ENCODE results near the gene ZSCAN10.
"Not testable (repeated sequence)": the region's sequence is repeated elsewhere in the genome, so short reads cannot be mapped to it uniquely, and the experiment has no call there.

ZSCAN10 gene

GRCh38 chr16:3059041-3059722 is 39.9 kb downstream of the ZSCAN10 start:
- DNase-seq, result peak; percentile 87

- peak; percentile 57 for DNase-seq
These were observed 40.7 kb downstream of the ZSCAN10 start for GRCh38 chr16:3058139-3059030.

DNA sequence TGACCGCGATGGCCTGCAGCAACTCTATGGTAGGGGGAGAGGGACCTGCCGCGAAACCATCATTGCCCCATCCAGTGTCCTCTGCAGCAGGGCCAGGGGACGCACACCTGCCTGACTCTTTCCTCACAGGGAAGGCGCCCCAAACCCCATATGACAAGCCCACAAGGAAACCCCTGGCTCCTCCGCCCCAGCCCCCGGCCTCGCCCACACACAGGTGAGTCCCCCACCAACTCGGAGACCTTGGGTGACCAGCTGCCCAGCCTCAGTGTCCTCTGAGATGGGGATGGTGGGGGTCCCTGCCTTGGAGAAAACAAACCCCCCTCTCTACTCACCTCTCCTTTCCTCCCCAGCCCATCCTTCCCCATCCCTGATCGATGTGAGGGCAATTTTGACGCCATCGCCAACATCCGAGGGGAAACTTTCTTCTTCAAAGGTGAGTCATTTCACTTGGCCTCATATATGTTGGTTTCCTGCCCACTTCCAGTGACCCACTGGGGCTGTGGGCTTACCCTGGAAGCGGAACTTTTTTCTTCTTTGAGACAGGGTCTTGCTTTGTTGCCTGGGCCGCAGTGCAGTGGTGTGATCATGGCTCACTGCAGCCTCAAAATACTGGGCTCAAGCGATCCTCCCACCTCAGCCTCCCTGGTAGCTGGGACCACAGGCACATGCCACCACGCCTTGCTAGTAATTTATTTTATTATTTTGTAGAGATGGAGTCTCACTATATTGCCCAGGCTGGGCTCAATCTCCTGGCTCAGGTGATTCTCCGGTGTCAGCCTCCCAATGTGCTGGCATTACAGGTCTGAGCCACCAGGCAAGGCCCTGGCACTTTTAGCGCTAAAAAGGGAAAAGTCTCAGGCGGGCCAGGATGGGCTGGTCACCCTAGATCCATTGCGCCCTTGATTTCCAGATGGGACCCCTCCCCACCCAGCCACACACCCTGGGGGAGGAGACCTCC is 41.6 kb downstream of the ZSCAN10 start:
- DNase-seq, result no peak

DNA sequence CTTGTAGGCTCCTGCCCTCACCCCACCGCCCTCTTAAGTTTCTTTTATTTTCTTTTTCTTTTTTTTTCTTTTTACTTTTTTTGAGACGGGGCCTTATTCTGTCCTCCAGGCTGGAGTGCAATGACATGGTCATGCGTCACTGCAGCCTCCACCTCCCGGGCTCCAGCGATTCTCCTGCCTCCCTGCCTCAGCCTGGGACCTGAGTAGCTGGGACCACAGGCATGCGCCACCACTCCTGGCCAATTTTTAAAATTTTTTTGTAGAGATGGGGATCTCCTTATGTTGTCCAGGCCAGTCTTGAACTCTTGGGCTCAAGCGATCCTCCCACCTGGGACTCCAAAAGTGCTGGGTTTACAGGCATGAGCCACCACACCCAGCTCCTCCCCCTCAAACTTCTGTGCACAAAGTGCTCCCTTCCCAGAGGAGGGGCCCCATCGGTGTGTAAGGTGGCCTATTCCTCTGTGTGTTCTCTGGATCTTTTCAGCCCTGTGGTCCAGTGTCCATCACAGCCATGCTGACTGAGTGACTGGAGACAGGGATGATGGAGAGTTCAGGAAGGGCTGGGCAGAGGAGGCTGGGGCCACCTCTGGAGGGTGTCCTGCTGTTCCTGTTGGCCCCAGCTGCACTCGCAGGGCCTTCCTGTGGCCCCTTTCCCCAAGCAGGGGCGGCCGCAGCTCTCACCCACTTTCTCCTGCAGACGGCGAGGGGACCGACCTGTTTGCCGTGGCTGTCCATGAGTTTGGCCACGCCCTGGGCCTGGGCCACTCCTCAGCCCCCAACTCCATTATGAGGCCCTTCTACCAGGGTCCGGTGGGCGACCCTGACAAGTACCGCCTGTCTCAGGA is 42.5 kb downstream of the ZSCAN10 start:
- no peak for DNase-seq

- not testable (repeated sequence) for DNase-seq
These were observed 43.4 kb downstream of the ZSCAN10 start for GRCh38 chr16:3055734-3056115.

DNA sequence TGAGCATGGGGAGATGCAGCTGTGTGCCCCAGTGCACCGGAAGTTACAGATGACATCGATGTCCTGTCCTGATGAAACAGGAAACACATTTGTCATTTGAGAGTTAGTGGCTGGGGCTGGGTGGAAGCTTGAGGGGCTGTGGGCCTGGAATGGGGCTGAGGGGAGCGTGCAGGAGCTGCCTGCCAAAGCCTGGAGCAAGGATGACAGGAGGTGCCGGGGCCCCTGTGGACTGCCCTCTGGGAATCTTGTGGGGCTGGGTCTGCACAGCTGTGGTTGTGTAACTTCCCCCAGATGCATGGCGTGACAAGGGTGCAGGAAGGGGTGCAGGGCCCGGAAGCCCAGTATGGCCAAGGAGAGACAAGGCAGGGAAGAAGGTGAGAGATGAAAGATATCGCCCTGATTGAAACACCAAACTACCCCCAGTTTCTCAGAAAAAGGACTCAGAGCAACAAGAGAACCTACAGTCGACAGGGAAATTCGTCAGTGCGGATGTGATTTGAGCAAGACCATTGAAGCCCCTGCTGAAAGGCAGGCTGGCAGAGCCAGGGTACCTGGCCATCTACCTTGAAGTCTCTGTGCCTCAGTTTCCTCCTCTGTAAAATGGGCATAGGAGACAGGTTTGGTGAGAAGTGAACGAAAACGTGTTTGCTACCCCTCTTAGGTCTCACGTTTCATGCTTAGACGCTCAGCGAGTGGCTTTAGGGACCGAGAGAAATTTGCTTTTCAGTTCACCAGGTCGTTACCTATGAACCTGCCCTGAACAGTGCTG is 43.9 kb downstream of the ZSCAN10 start:
- no peak for DNase-seq

- not testable (repeated sequence) for DNase-seq
These were observed 45.8 kb downstream of the ZSCAN10 start for GRCh38 chr16:3053330-3053710.

DNA sequence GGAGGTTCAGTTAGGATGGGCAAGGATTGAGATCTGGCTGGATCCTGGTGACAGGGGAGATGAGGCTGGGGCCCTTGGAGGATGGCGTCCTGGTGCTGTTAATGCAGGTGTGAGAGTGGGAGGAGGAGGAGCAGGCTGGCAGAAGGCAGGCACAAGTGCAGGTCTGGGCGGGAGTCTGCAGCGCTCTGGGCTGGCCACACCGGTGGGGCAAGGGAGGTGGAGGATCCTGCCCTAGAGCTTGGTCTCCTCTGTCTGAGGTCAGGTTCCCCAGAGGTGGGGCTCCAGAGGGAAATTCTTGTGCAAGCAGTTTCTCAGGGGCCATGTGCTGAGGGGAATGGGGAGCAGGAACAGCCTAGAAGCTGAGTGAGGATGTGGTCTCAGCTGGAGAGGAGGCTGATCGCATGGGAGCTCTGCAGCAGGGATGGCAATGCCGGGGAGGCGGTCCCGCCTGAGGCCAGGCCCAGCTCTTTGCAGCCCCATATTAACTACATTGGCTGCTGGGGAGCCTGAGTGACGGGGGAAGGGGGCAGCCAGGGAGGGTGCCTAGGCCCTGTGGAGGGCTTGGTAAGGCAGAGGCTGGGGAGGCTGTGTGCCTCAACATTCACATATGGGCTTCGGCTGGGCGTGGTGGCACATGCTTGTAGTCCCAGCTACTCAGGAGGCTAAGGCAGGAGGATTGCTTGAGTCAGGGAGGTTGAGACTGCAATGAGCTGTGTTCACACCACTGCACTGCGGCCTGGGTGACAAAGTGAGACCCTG is 46.3 kb downstream of the ZSCAN10 start:
- DNase-seq, result not testable (repeated sequence)

- DNase-seq, result no peak
These were observed 47.6 kb downstream of the ZSCAN10 start for GRCh38 chr16:3051494-3051893.

GRCh38 chr16:3051009-3051408 is 48.1 kb downstream of the ZSCAN10 start:
- no peak for DNase-seq

DNA sequence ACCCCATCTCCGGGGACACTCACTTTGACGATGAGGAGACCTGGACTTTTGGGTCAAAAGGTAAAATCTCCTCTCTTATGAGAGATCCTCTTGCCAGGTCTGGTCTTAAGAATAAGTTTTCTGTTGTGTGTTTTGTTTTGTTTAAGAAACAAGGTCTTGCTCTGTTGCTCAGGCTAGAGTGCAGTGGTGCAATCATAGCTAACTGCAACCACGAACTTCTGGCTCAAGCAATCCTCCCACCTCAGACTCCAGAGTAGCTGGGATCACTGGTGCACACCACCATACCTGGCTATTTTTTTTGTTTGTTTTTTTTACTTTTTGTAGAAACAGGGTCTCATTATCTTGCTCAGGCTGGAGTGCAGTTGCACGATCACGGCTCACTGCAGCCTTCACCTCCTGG is 48.6 kb downstream of the ZSCAN10 start:
- no peak for DNase-seq

GRCh38 chr16:3049921-3050481 is 49.1 kb downstream of the ZSCAN10 start:
- no peak for DNase-seq

GRCh38 chr16:3047387-3047720 is 51.7 kb downstream of the ZSCAN10 start:
- DNase-seq, result no peak

- DNase-seq, result no peak
These were observed 52.3 kb downstream of the ZSCAN10 start for GRCh38 chr16:3046641-3047386.

- DNase-seq, result no peak
These were observed 53.1 kb downstream of the ZSCAN10 start, which contains the start of gene MMP25 for GRCh38 chr16:3045758-3046640. Gene MMP25, plus strand, starts transcription at chr16:3046561. Its CDS starts 357 bp downstream, at chr16:3046918.

- DNase-seq, result no peak
These were observed 54.4 kb downstream of the ZSCAN10 start for GRCh38 chr16:3044708-3045107.

GRCh38 chr16:3042376-3042775 is 56.7 kb downstream of the ZSCAN10 start:
- no peak for DNase-seq

GRCh38 chr16:3038896-3039295 is 60.2 kb downstream of the ZSCAN10 start:
- no peak for DNase-seq
